GM18868 (cell line): ENCODE measurements around the gene FGGY.
"Not testable (repeated sequence)": the region's sequence is repeated elsewhere in the genome, so short reads cannot be mapped to it uniquely, and the experiment has no call there.

ENCODE experiments used
- ATAC-seq: cut with Tn5 transposase; IDR thresholded peaks from one replicate; pipeline ENCODE4 v1.9.1; 2021; ENCODE audit warnings: mild to moderate bottlenecking, moderate library complexity; ENCODE audit not compliant: unreplicated experiment

FGGY gene

GRCh38 chr1:59609245-59609644, 312.4 kb downstream of the FGGY start:
- ATAC-seq: no peak

DNA sequence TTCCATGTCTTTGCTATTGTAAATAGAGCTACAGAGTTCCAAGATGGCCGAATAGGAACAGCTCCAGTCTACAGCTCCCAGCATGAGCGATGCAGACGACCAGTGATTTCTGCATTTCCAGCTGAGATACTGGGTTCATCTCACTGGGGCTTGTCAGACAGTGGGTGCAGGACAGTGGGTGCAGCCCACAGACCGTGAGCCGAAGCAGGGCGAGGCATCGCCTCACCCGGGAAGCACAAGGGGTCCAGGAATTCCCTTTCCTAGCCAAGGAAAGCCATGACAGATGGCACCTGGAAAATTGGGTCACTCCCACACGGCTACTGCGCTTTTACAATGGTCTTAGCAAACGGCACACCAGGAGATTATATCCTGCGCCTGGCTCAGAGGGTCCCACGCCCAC, 313.6 kb downstream of the FGGY start:
- ATAC-seq: not testable (repeated sequence)

DNA sequence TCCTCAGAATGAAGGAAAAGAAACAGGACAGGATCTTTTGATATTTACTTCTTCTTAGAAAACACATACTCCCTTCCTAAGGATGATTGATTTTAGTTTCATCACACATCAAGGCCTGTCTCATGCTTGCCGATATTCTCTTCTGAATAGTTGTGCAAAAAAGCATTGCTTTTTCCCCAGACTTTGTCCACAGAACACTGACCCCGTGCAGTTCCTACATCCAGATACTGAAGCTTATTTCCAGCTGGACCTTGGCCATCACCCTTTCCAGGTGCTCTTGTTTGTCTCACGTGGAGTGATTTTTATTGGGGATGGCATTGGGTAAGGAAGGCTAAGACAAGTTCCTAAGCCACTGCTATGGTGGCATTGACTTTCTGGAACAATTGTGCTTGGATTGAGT, 320.5 kb downstream of the FGGY start:
- ATAC-seq: no peak

DNA sequence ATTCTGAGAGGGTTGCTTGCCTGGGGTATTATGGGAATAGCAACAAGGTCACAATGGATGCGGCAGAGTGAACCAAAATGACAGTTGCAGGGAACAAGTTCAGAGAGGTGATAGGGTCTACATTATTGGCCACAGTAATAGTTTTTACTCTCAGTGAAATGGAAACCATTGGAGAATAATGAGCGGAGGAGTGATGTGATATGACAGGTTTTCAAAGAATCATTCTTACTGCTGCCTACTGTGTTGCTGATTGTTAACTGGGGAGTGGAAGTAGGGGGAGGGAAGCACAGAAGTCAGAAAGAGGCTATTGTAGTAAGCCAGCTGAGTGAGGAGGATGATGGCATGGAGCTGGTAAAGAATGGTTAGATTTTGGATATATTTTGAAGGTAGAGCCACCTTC, 322.7 kb downstream of the FGGY start:
- ATAC-seq: no peak

GRCh38 chr1:59625384-59625783, 328.5 kb downstream of the FGGY start:
- ATAC-seq: no peak

DNA sequence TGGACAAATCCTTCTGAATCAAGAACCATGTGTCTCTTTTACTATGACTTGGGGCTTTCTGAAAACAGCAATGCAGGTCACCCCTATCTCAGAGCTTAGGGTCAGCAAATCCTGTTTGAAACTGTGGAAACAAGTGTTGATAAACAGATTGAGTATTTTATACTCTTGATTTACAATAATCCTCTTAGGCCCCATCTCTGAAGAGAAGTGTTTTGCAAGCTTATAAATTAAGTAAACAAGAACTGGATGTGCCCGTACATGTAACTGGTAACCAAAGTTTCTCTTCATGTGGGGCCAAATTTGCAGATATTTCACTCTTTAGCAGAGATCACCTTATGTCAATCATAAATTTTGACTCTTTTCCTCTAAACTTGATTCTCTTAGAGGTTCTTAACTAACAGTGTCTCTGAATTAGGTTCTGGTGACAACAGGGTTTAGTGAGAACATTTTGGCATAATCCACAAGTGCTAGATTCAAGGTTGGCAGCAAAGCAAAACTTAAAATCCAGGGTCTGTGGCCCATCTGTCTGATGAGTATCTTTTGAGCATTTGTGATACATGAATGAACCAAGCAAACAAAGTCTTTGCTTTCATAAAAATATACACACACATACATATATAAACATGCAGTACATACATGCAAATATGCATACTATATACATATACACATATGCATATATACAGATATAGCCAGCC, 334.8 kb downstream of the FGGY start:
- ATAC-seq: no peak

GRCh38 chr1:59635097-59635496, 338.2 kb downstream of the FGGY start:
- no peak for ATAC-seq

- no peak for ATAC-seq
Observed at GRCh38 chr1:59638231-59638711, 341.4 kb downstream of the FGGY start.

DNA sequence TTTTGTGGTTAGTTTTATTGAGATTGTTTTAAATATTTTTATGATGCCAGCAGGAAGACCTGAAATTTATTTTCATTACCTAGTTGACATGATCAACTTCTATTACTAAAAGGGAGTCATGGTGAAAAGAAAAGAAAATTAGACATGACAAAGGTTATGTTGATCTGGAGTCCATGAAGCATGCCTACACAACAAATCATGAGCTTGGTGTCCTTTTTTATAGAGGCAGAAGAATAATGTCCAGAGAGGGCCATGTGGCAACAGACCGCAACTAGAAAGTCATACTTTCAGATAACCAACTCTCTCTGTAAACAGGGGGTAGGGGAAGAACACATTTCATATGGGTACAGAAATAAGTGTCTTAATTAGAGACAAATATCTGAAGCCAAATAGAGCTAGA, 342.4 kb downstream of the FGGY start:
- no peak for ATAC-seq

GRCh38 chr1:59640851-59641250, 344.0 kb downstream of the FGGY start:
- ATAC-seq: no peak

DNA sequence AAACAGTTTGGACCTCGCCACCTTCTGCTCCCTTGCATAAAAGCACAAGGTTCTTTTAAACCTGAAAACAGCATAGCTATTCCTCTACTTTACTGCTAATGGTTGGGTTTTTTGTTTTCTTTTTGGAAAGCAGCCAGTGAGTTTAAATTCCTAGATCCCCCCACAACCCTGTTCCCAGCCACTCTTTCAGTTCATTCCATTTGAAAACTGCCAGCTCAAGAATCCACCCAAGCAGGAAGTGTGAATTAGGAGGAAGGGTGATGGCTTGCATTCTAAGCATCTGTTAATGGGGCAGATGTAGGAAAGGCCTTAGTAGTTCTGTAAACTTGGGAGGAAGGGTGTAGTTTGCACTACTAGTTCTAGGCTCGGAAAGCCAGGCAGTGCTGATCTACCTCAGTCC, 344.9 kb downstream of the FGGY start:
- ATAC-seq: no peak

DNA sequence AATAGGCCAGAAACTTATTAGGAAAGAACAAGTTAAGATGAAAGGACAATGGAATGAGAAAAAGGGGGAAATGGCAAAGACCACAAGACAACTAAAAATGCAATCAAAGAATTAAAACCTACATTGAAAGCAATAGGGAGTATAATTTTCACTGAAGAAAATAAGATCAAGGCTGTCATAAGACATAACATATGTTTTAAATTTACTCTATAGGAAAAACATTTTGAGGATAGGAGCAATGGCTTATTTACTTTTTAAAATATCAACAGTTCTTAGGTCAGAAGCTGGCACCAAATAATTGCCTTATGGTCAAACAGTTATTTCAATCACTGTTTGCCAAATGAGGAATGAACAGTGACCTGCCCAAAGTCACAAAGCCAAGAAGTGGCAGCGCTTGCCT, 346.6 kb downstream of the FGGY start:
- no peak for ATAC-seq

DNA sequence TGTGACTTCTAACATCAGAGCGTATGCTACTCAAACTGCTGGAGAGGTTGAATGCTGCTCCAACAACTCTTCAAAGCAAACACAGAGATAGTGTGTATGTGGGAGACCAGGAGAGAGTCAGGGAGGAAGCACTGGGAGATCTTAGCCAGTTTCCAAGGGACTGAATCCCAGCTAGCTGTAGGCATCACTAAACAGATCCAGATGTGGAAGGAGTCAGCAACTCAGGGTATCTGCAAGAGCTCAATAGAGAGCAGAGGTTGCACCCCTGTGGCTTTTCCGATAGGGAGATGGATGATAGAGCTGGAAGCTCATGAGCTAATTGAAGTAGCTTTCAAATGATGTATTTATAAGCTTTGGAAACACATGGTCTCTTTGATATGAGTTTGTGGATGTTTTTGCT, 349.0 kb downstream of the FGGY start:
- ATAC-seq: no peak

- not testable (repeated sequence) for ATAC-seq
Observed at GRCh38 chr1:59653142-59653958, 356.5 kb downstream of the FGGY start.

- no peak for ATAC-seq
Observed at GRCh38 chr1:59653968-59654367, 357.1 kb downstream of the FGGY start.

DNA sequence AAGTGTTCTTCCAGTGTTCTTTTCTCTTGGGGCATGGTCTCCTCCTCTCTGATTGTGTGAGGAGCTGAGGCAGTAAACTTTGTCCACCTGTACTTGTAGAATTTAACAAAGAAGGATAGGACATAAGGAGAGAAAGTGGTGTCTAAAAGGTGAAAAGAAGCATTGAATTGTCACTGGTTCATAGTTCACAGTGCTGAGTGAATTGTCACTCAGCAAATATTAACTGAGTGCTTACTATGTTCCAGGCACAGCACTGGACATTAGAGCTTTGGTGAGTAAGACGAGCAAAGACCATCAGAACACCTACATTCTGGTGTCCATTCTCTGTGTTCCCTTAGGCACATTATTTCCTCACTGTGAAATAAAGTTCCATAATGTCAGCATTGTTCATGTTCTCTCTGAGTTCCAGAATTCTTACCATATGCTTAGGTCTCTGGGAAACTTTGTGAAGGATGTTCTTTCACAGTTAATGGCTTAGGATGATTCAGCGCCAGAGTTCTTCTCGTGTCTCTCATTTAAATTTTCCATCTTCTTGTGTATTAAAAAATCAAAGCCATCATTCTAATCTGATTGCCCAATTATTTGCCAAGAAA, 361.1 kb downstream of the FGGY start:
- no peak for ATAC-seq

- ATAC-seq: no peak
Observed at GRCh38 chr1:59664166-59664565, 367.3 kb downstream of the FGGY start.

- ATAC-seq: no peak
Observed at GRCh38 chr1:59666106-59666505, 369.2 kb downstream of the FGGY start.

DNA sequence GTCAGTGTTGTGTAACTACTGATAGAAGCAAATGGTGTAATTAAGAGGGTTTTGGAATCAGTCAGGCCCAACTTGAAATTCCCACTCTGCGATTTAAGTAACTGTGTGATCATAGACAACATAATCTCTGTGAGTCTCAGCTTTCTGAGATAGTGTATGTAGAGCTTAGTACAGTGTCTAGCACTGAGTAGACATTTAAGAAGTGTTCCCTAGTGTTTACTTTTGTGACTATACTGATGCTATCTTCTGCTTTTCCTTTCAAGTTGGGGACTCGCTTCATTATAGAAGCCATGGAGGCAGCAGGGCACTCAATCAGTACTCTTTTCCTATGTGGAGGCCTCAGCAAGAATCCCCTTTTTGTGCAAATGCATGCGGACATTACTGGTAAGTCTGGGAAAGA, 370.1 kb downstream of the FGGY start:
- no peak for ATAC-seq

DNA sequence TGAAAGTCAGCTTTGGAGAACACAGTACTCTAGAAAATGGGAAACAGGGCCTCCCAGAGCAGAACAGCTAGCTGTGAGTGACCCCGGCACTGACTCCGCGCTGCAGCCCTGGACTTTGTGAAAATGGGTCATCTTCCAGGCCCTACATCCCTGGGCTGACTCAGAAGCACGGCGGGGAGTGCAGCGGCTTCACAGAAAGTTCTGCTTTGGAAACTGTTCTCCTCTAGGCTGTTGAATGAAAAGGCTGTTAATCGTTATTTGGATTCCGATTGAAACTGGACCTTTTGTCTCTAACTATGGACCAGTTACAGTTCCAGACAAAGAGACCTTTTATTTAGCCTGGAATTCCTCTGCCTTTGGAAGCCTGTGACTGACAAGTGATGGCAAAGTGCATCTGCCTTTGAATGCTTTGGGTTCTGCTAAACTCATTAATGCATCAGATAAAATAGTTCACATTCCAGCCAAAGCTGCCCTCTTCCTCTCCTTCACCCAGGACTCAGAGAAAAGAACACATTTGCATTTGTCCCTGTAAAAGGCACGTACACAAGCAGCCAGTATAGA, 372.9 kb downstream of the FGGY start:
- no peak for ATAC-seq

- no peak for ATAC-seq
Observed at GRCh38 chr1:59670662-59671061, 373.8 kb downstream of the FGGY start.
